Neural cell (in vitro differentiated cells): ENCODE results near the gene DPYD. TPM values are rescaled to one million over a fixed set of nuclear protein-coding genes. Genes with fewer than 3 reads are reported as not detected.

ENCODE experiments used
- H2AFZ ChIP-seq: fragments of 200-600, 300-800 bp; sonication (generic), shearing (Covaris generic); 2 replicates; pipeline ENCODE4 v1.6.0; 2014; ENCODE audit warnings: low read depth, mild to moderate bottlenecking, antibody characterized with exemption, low read length, moderate library complexity
- H3F3A ChIP-seq: fragments of 200-600 bp; shearing (Covaris generic); 2 replicates; pipeline ENCODE4 v1.6.1; 2016; ENCODE audit warnings: mild to moderate bottlenecking, moderate library complexity, mixed read lengths, antibody characterized with exemption, low read length; ENCODE audit not compliant: insufficient read depth, poor library complexity, severe bottlenecking
- H3K27ac ChIP-seq: fragments of 200-600, 300-800 bp; sonication (generic), shearing (Covaris generic); 2 replicates; pipeline ENCODE4 v1.5.1; 2014; ENCODE audit warnings: mild to moderate bottlenecking, low read length, moderate library complexity
- H3K27me3 ChIP-seq: fragments of 300-800, 200-600 bp; sonication (generic), shearing (Covaris generic); 2 replicates; pipeline ENCODE4 v1.6.0; 2014; ENCODE audit warnings: mild to moderate bottlenecking, low read depth, low read length, moderate library complexity; ENCODE audit not compliant: insufficient read depth
- H3K36me3 ChIP-seq: fragments of 300-800, 200-600 bp; sonication (generic), shearing (Covaris generic); 2 replicates; pipeline ENCODE4 v1.5.1; 2014; ENCODE audit warnings: mild to moderate bottlenecking, antibody characterized with exemption, low read length, moderate library complexity; ENCODE audit not compliant: insufficient read depth
- H3K4me2 ChIP-seq: fragments of 300-800, 200-600 bp; sonication (generic), shearing (Covaris generic); 2 replicates; pipeline ENCODE4 v1.6.0; 2014; ENCODE audit warnings: mild to moderate bottlenecking, low read length
- H3K4me3 ChIP-seq: fragments of 300-800, 200-600 bp; sonication (generic), shearing (Covaris generic); 2 replicates; pipeline ENCODE4 v1.5.1; 2014; ENCODE audit warnings: mild to moderate bottlenecking, low read length, moderate library complexity
- H3K79me2 ChIP-seq: fragments of 200-600 bp; shearing (Covaris generic); replicated peaks from 2 replicates; pipeline ENCODE4 v1.6.0; 2014; ENCODE audit warnings: mild to moderate bottlenecking, low read length, moderate library complexity; ENCODE audit not compliant: insufficient read depth
- H3K9ac ChIP-seq: fragments of 300-800, 200-600 bp; sonication (generic), shearing (Covaris generic); 2 replicates; pipeline ENCODE4 v1.6.1; 2016; ENCODE audit warnings: mild to moderate bottlenecking, low read length, mixed read lengths
- H3K9me2 ChIP-seq: fragments of 200-600 bp; shearing (Covaris generic); 2 replicates; pipeline ENCODE4 v1.6.1; 2016; ENCODE audit warnings: mild to moderate bottlenecking, low read length, mixed read lengths; ENCODE audit not compliant: insufficient read depth
- H3K9me3 ChIP-seq: fragments of 200-600, 300-800 bp; sonication (generic), shearing (Covaris generic); 2 replicates; pipeline ENCODE4 v1.6.1; 2016; ENCODE audit warnings: mild to moderate bottlenecking, mixed run types, low read length, moderate library complexity, mixed read lengths
- H4K20me1 ChIP-seq: fragments of 200-600 bp; shearing (Covaris generic); 2 replicates; pipeline ENCODE4 v1.6.1; 2016; ENCODE audit warnings: mild to moderate bottlenecking, mixed run types; ENCODE audit not compliant: insufficient read depth
- EP300 ChIP-seq: fragments of 450-650 bp; conservative IDR thresholded peaks from 2 replicates; pipeline ENCODE4 v1.6.1; 2014; ENCODE audit warnings: antibody characterized with exemption, mild to moderate bottlenecking, moderate library complexity; ENCODE audit not compliant: poor library complexity, severe bottlenecking
- EZH2 ChIP-seq: fragments of 200-600, 300-800 bp; shearing (Covaris generic), sonication (generic); IDR thresholded peaks from 2 replicates; pipeline ENCODE4 v1.6.1; 2014; ENCODE audit warnings: antibody characterized with exemption, low read length, borderline replicate concordance, mild to moderate bottlenecking; ENCODE audit not compliant: insufficient read depth, poor library complexity, severe bottlenecking
- MXI1 ChIP-seq: fragments of 450-650 bp; conservative IDR thresholded peaks from 2 replicates; pipeline ENCODE4 v1.6.1; 2014; ENCODE audit warnings: antibody characterized with exemption, mild to moderate bottlenecking; ENCODE audit not compliant: poor library complexity, severe bottlenecking
- POLR2AphosphoS5 ChIP-seq: IDR thresholded peaks from 2 replicates; pipeline ENCODE4 v1.6.1; 2012
- RAD21 ChIP-seq: fragments of 450-650 bp; conservative IDR thresholded peaks from 2 replicates; pipeline ENCODE4 v1.6.1; 2014; ENCODE audit warnings: antibody characterized with exemption, mild to moderate bottlenecking, moderate library complexity
- SMC3 ChIP-seq: fragments of 450-650 bp; conservative IDR thresholded peaks from 2 replicates; pipeline ENCODE4 v1.6.1; 2014; ENCODE audit warnings: antibody characterized with exemption, mild to moderate bottlenecking, moderate library complexity; ENCODE audit not compliant: poor library complexity
- TAF1 ChIP-seq: IDR thresholded peaks from 2 replicates; pipeline ENCODE4 v1.6.1; 2012; ENCODE audit warnings: low read depth
- polyA minus RNA-seq: library from RNA; depleted of rRNA, polyadenylated mRNA; stranded (reverse); fragments of >200 nt; gene quantifications from 2 replicates; pipeline ENCODE4 v1.2.3, GENCODE V29; 2014
- polyA plus RNA-seq: library from polyadenylated mRNA; depleted of rRNA; stranded (reverse); fragments of >200 nt; gene quantifications from 2 replicates; pipeline ENCODE4 v1.2.3, GENCODE V29; 2014
- TF ChIP-seq, protein P1 (sequence below): IDR thresholded peaks from 2 replicates; pipeline ENCODE4 v1.6.1; 2012; ENCODE audit warnings: borderline replicate concordance
- TF ChIP-seq, protein P2 (sequence below): fragments of 450-650 bp; IDR thresholded peaks from 2 replicates; pipeline ENCODE4 v1.5.1; 2014; ENCODE audit warnings: antibody characterized with exemption, mild to moderate bottlenecking, moderate library complexity; ENCODE audit not compliant: poor library complexity, severe bottlenecking

DPYD gene
- 6.7 and 8.2 TPM in 2 replicates for polyA plus RNA-seq
- polyA minus RNA-seq = 27.5 and 33.2 TPM in 2 replicates

DNA sequence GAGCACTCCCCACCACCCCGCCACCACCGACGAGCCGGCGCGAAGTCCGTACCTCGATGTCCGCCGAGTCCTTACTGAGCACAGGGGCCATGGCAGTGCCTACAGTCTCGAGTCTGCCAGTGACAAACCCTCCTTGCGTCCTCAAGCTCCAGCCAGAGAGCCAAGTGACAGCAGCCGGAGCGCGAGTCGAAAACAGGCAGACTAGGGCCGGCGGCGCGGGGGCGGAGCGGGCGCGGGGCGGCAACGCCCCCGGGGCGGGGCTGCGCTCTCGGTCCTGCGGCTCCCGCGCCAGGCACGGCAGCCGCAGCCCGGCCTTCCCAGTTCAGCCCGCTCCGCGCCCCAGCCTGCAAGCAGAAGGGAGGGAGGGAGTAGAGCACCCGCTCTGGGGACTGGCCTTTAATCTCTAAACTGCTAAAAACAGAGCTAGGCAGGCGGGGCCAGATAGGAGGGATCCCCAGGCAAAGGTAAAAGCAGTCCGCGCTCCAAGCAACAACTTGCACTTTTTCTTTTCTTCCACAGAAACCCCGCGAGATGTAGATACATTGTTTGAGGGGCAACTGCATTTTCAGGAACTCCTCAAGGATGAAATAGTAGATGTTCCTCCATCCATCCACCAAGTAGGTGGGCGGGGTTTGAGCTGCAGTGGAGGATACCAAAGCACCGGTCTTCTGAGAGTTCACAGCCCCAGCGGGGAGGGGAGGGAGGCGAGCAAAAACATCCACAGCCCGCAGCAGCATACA, at the start of gene DPYD:
TSS of gene DPYD (minus strand) at position 203 of the 740 bp plus-strand sequence. CDS start at position 91, 112 bp downstream.
- Histone ChIP-seq H3K36me3 (no peaks in the 10 kb centered on the region), H3K9me2 (no peaks in the 10 kb centered on the region), H3K4me3 (peak within 1 kb of the TSS; percentile 89), H3K9ac (peak within 1 kb of the TSS; percentile 63), H3K4me2 (peak within 1 kb of the TSS; percentile 76), H3K79me2 (peaks cover 14% of the 10 kb centered on the region), H4K20me1 (no peaks in the 10 kb centered on the region), H3K27me3 (no peaks in the 10 kb centered on the region), H3K9me3 (no peaks in the 10 kb centered on the region), H2AFZ (peak within 1 kb of the TSS; percentile 82), H3K27ac (peak within 1 kb of the TSS; percentile 28), H3F3A (peaks cover 2% of the 10 kb centered on the region)
- peak; percentile 48 for TF ChIP-seq SMC3
- TF ChIP-seq, protein P1, sequence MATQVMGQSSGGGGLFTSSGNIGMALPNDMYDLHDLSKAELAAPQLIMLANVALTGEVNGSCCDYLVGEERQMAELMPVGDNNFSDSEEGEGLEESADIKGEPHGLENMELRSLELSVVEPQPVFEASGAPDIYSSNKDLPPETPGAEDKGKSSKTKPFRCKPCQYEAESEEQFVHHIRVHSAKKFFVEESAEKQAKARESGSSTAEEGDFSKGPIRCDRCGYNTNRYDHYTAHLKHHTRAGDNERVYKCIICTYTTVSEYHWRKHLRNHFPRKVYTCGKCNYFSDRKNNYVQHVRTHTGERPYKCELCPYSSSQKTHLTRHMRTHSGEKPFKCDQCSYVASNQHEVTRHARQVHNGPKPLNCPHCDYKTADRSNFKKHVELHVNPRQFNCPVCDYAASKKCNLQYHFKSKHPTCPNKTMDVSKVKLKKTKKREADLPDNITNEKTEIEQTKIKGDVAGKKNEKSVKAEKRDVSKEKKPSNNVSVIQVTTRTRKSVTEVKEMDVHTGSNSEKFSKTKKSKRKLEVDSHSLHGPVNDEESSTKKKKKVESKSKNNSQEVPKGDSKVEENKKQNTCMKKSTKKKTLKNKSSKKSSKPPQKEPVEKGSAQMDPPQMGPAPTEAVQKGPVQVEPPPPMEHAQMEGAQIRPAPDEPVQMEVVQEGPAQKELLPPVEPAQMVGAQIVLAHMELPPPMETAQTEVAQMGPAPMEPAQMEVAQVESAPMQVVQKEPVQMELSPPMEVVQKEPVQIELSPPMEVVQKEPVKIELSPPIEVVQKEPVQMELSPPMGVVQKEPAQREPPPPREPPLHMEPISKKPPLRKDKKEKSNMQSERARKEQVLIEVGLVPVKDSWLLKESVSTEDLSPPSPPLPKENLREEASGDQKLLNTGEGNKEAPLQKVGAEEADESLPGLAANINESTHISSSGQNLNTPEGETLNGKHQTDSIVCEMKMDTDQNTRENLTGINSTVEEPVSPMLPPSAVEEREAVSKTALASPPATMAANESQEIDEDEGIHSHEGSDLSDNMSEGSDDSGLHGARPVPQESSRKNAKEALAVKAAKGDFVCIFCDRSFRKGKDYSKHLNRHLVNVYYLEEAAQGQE = peak; percentile 42
- peak; percentile 59 for TF ChIP-seq MXI1
- peak; percentile 35 for TF ChIP-seq TAF1
- TF ChIP-seq EP300 = peak; percentile 21
- no peak for TF ChIP-seq EZH2
- TF ChIP-seq RAD21 = peak; percentile 50
- TF ChIP-seq, protein P2, sequence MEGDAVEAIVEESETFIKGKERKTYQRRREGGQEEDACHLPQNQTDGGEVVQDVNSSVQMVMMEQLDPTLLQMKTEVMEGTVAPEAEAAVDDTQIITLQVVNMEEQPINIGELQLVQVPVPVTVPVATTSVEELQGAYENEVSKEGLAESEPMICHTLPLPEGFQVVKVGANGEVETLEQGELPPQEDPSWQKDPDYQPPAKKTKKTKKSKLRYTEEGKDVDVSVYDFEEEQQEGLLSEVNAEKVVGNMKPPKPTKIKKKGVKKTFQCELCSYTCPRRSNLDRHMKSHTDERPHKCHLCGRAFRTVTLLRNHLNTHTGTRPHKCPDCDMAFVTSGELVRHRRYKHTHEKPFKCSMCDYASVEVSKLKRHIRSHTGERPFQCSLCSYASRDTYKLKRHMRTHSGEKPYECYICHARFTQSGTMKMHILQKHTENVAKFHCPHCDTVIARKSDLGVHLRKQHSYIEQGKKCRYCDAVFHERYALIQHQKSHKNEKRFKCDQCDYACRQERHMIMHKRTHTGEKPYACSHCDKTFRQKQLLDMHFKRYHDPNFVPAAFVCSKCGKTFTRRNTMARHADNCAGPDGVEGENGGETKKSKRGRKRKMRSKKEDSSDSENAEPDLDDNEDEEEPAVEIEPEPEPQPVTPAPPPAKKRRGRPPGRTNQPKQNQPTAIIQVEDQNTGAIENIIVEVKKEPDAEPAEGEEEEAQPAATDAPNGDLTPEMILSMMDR = no peak
- peak; percentile 67 for TF ChIP-seq POLR2AphosphoS5

DNA sequence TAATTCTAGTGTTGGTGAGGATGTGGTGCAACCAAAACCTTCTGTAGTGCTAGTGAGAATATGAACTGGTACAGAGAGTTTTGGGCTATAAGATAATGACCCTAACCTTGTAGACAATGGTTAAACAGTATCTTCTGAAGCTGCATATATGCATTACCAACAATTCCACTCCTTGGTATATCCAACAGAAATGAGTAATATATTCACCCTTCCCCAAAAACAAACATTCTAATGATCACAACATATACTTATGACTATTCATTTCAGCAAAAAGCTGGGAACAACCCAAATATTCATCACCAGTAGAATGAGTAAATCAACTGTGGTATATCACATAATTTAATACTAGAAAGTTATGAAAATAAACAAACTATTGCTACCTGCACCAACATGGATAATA, 39.6 kb upstream of the DPYD start:
- TF ChIP-seq RAD21 = no peak
- no peak for TF ChIP-seq POLR2AphosphoS5
- TF ChIP-seq, protein P2 = no peak
- no peak for TF ChIP-seq MXI1
- no peak for TF ChIP-seq TAF1
- no peak for TF ChIP-seq EP300
- TF ChIP-seq, protein P1 = no peak
- no peak for TF ChIP-seq SMC3
- no peak for TF ChIP-seq EZH2
- H3K27ac ChIP-seq = no peak overlapping the region

More for the DNA sequence above, 39.6 kb upstream of the DPYD start:
- Histone ChIP-seq H3F3A (no peaks in the 10 kb centered on the region), H3K79me2 (no peaks in the 10 kb centered on the region), H3K27me3 (no peaks in the 10 kb centered on the region), H3K9ac (no peak overlapping the region), H3K9me2 (no peaks in the 10 kb centered on the region), H3K4me3 (no peak overlapping the region), H2AFZ (no peak overlapping the region), H3K9me3 (no peaks in the 10 kb centered on the region), H4K20me1 (no peaks in the 10 kb centered on the region), H3K4me2 (no peak overlapping the region), H3K36me3 (no peaks in the 10 kb centered on the region)
